HG02623 (cell line): Measurements from ENCODE around the gene GPR3.
"Not testable (repeated sequence)": the region's sequence is repeated elsewhere in the genome, so short reads cannot be mapped to it uniquely, and the experiment has no call there.

ENCODE experiments used
- ATAC-seq: cut with Tn5 transposase; IDR thresholded peaks from one replicate; pipeline ENCODE4 v1.9.1; 2021; ENCODE audit warnings: moderate library complexity; ENCODE audit not compliant: unreplicated experiment

GPR3 gene

DNA sequence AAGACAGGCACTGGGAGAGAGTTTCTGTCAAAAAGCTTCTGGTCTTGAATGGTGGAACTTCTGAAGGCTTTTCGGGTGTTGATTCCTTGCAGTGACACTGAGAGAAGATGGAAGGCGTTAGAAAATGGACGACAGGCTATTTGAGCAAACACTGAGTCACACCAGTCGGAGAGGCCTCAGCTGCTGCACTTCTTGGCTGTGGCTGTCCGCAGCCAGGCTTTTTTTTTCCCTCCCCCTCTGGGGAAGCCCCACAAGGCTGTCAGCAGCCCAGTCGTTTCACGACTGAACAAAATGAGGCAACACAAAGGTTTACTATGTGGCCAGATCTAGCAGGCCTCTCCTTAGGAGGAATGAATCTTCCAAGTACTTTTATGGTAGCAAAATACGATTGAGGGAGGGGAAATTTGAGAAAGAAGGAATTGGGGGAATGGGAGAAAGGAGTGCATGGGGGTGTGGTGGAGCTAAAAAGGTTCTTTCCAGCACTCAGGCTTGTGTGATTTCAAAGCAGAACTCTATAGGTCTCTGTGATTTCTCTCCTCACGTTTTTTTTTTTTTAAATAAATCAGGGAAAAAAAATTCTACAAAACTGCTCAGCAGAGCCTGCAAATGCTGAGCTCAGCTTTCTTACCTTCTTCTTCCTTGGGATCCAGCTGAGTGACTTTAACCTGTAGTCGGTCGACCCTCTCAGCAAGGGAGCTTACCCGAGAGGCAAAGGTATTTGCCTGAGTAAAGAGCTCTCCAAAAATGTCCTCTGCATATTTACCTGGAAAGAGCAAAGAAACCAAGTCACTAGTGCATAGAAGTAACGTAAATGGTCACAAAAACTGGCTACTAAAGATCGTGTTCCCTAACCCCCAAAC, 26.1 kb downstream of the GPR3 start:
- no peak for ATAC-seq

- ATAC-seq = no peak
Observed at GRCh38 chr1:27423709-27424108, 31.3 kb downstream of the GPR3 start.

DNA sequence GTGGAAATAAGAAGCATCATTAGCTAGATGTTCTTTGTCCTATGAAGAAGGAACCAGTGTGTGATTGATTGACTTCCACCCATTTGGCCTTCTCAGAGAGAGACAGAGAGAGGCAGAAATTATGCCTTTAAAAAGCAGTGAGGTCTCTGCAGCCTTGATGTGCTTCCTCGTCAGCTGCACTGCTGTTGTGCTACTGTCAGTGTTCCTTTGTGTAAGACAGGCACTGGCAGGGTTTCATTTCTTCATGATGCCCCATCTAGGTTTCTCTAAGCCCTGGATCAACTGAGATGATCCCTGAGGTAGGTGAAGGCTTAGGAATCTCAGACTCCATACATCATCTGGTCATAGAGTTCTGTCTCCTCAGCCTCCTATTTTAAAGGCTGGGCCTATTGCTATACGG, 34.9 kb downstream of the GPR3 start:
- no peak for ATAC-seq

- no peak for ATAC-seq
Observed at GRCh38 chr1:27427816-27428315, 35.4 kb downstream of the GPR3 start.

DNA sequence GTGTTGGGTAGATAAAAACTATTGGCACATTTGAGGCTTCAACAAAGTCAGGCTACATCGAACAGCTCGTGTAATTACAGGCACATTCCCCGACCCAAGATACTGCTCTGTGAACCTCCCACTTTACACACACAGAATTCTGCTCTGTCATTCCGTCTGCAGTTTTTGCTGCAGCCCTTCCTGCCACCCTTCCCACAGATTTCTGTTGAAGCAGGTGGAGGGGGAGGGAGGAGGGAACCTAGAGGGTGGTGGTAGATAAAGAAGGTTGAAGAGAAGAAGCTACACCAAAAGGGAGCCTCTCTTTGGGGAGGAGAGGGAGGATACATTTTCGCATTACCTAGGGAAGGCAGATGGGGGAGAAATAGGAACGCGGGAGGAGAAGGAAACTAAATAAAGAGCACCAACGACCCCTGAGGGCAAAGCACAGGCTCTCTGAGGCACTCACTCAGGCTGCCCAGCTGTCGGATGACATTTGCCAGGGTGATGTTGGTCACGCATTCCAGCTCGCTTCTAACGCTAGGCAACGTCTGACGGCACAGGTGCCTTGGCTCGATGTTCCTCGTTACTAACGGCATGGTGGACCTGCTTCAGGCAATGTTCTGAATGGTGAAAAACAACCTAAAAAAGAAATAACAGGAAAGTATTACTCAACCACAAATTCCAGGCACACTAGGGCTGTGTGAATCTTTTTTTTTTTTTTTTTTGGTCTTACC, 36.0 kb downstream of the GPR3 start:
- ATAC-seq = no peak

DNA sequence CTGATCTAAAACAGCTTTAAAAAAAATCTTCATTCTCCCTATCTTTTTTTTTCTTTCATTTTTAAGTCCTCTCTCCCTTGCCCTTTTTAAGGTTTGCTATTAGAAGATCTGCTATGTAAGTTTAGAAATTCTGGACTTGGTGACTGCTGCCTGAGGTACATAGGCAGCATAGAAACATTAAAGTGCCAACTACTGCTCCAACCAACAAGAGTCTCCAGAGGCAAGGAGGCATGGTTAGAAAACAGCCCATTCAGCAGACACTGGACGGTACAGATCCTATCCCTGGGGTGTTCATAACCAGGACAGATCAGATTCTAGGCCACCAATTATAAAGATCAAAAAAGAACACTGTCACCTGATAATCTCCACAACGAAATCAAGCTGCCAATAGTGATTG, 36.6 kb downstream of the GPR3 start:
- ATAC-seq = no peak

DNA sequence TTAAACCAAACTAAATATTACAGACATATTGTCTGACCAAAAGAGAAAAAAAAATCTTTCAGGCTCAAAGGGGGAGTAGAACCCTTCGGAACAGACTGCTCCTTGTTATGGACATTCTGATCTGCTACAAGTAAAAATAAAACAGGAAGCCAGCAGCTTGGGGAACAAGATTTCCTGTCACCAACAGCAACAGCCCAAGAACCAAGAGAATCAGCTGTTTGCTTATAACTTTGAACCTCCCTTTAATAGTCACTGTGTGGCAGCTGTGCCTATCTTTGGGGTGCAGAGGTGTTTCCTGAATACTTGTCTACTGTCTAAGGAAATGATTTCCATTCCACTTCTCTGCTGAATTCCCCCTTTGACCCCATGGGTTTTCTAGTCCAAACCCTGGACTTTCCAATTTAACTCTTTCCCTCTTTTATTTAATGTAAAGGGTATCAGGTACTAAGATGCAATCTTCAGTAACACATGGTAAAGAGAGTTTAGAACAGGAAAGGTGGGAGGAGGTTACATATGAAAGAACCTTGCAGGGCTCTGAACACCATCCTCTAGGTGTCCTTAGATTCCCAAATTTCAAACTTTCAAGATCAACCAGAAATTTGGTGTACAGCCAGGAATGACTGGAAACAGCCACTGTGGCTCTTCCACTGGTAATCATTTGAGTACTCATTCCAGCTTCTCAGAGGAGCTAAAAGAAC, 38.6 kb downstream of the GPR3 start:
- no peak for ATAC-seq

GRCh38 chr1:27431601-27431940, 39.1 kb downstream of the GPR3 start:
- no peak for ATAC-seq

- ATAC-seq = not testable (repeated sequence)
Observed at GRCh38 chr1:27432725-27433124, 40.3 kb downstream of the GPR3 start.

- ATAC-seq = no peak
Observed at GRCh38 chr1:27433706-27434105, 41.3 kb downstream of the GPR3 start.

DNA sequence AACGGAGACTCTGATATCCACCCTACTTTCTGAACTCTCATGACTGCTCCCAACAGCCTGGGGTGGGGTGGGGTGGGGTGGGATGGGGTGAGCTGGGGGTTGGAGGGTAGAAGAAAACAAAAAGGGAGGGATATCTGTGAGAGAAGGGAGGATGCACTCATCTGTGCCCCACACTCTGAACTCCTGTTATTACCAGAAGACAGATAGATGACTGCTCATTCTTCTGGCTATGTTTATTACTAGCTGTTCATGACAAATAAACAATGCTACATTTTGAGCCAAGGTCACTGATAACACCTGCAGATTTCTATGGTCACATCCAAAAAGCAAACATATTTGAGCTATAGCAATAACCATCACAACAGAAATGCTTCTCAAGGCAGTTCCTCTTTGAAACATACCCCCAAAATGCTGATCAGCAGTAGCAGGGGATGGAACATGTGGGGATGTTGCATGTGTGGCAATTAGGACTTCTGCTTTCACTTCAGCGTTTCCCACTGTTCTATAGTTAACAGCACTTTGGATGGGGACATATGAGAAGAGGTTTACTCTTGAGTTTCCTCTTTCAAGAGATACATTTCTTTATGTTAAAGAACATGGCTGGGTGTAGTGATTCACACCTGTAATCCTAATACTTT, 43.3 kb downstream of the GPR3 start:
- no peak for ATAC-seq

DNA sequence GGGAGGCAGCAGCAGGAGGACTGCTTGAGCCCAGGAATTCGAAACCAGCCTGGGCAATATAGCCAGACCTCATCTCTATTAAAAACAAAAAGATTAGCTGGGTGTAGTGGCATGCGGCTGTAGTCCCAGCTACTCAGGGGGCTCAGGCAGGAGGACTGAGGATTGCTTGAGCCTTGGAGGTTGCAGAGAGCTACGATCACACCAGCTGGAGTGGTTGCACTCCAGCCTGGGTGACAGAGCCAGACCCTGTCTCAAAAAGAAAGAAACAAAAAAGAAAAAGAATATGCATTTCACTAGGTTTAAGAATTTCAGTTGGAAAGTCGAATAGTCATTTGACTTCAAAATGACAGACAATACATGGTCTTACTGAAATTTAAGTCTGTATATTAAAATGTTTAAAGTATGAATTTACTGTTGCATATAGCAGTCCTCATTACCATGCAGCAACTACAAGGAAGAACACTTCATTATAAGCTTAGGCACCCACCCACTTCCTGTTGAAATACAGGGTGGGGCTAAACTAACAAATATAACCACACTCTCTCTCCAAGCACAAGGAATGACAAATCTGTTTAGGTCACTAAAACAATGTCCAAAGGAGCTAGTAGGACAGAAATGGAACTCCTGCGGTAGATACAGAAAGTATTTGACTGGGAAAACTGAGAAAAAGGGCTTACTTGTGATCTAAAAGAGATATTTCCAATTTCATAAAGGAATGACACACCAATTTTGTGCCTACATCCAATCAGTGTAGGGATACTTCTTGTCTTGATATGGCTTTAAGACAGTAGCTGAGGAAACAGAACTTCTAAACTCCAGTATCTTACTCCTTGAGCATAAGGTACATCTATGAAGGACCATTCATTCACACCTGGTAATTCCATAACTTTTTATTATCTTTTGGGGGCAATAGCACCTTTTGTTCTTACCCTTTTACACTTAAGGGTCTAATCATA, 44.1 kb downstream of the GPR3 start:
- ATAC-seq = no peak

- no peak for ATAC-seq
Observed at GRCh38 chr1:27438621-27439061, 46.2 kb downstream of the GPR3 start.

GRCh38 chr1:27439150-27439549, 46.7 kb downstream of the GPR3 start:
- ATAC-seq = no peak

GRCh38 chr1:27444632-27445031, 52.2 kb downstream of the GPR3 start:
- ATAC-seq = no peak
